GM21576 (cell line): Measurements from ENCODE around the gene SFMBT2.
A peak's percentile ranks its signal among the peaks of the same experiment; 100 is the strongest.

Source experiments
- ATAC-seq: cut with Tn5 transposase; IDR thresholded peaks from one replicate; pipeline ENCODE4 v1.9.1; 2021; ENCODE audit warnings: mild to moderate bottlenecking, moderate library complexity; ENCODE audit not compliant: unreplicated experiment

SFMBT2 gene

GRCh38 chr10:7410862-7411670, at the start of gene SFMBT2:
Gene SFMBT2, minus strand, starts transcription at chr10:7411034. Its CDS starts 29,136 bp downstream, at chr10:7381898.
- no peak for ATAC-seq

- no peak for ATAC-seq
These were observed 49.2 kb upstream of the SFMBT2 start for GRCh38 chr10:7460006-7460405.

- ATAC-seq: no peak
These were observed 47.7 kb upstream of the SFMBT2 start for GRCh38 chr10:7458556-7458955.

GRCh38 chr10:7457478-7458316, 46.9 kb upstream of the SFMBT2 start:
- peak; percentile 76 for ATAC-seq

DNA sequence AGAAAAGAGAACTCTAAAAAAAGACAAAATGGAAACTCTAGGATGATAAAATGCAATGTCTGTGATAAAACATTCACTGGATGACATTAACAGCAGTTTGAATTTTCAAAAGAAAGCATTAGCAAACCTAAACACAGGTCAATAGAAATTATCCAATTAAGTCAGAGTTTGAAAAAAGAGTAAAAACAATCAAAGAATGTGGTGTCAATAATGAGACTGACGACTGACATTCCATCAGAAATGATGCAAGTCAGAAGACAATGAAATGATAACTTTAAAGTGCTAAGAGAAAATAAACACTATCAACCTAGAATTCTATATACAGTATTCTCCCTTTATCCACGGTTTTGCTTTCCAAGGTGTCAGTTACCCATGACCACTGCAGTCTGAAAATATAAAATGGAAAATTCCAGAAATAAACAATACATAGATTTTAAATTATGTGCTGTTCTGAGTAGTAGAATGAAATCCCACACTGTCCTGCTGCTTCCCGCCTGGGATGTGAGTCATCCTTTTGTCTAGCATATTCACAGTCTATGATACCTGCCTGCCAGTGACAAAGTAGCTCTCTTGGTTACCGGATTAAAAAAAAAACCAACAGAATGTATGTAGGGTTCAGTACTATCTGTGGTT, 38.3 kb upstream of the SFMBT2 start:
- ATAC-seq: no peak

DNA sequence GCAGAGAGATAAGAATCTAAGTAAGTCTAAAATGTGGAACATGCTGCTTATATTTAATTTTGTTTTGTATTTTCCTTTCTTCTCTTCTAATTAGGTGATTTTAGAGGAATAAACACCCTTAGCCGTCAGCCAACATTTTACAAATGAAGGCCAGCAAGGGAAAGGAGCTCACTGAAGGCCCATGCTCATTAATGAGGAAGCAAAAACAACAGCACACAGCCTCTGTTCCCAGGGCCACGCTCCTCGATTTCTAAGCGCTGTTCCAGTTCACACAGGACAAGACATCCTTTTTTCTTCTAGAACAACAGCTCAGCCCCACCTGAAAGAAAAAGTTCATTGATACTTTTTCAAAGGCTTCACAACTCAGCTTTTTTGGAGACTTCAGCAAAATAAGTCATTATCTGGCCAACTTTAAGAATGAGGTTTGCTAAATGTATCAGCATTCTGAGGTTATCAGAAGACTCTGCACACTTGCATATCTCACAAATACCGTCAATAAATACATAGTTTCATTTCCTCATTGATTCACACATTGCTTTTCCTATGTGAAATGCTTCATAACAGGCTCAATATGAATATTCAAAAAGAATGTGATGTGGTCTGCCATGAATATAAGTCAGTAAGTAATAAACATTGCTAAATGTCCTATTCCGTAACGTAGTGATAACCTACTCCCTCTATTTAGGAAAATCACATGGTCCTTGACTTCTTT, 34.8 kb upstream of the SFMBT2 start:
- peak; percentile 78 for ATAC-seq

GRCh38 chr10:7444551-7445121, 33.8 kb upstream of the SFMBT2 start:
- ATAC-seq: no peak

GRCh38 chr10:7443036-7443435, 32.2 kb upstream of the SFMBT2 start:
- ATAC-seq: no peak

GRCh38 chr10:7441403-7442147, 30.7 kb upstream of the SFMBT2 start:
- no peak for ATAC-seq

GRCh38 chr10:7439696-7440095, 28.9 kb upstream of the SFMBT2 start:
- no peak for ATAC-seq

DNA sequence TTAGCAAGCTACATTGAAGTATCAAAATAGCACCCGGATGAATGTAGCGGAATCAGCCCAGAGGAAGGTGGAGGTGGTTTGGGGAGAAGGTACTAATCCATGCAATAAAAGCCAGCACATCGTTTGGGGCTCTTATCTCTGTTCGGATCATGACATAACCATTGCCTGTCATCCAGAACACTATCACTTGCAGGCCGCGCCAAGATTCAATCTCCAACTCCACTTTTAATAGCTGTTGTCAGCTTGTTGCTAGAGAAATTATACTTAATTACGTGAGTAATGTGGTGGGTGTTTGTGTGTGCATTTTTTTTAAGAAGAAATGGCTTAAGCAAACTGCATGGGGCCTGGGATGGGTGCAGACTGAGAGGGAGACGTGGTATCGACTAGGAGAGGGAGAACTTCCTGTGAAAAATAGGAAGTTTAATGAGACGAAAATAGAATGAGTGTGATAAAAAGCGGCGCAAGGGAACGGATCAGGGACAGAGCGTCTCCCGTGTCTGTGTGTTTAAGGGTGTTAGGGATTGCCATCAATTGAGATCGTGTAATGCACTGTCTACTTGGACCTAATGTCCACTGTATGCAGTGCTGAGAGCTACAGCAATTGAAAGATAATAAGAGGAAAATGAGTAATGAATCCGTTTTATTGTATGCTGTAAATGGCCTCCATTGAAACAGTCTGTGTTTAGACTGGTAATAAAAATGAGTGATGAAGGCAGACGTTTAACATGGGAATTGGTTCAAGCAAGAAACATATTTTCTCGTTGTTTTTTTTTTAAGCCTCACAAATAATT, 27.6 kb upstream of the SFMBT2 start:
- ATAC-seq: no peak

- ATAC-seq: no peak
These were observed 25.8 kb upstream of the SFMBT2 start for GRCh38 chr10:7436490-7437100.

GRCh38 chr10:7435674-7436073, 24.8 kb upstream of the SFMBT2 start:
- ATAC-seq: no peak

DNA sequence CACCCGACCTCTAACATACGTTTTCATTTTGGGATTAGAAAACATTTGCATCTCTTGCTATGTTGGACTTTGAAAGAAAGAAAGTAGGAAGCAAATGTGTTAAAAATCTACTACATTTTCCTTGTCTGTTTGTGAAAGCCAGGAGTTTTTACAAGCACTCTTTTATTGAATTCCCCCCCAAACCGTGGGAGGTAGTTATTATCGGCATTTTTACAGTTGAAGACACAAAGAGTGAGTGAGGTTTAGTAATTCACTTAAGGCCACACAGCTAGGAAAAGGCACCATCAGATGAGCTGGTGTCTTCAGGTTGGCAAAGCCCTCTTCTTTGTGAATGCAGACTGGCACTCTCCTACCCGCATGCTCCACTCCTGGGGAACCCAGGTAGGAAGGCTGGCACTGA, 23.5 kb upstream of the SFMBT2 start:
- no peak for ATAC-seq

DNA sequence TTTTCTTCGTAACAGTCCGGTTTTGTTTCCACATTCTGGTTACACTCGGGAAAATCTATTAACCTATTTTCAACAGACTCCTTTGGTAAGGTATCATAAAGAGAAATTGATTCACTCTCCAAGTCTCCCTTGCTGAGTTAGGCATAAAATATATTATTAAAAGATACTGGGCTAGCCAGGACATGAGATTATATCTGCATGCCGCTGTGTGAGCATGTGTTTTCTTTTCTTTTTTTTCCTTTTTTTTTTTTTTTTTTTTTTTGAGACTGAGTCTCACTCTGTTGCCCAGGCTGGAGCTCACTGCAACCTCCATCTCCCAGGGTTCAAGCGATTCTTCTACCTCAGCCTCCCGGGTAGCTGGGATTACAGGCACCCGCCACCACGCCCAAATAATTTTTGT, 23.0 kb upstream of the SFMBT2 start:
- ATAC-seq: no peak

- ATAC-seq: no peak
These were observed 22.3 kb upstream of the SFMBT2 start for GRCh38 chr10:7432884-7433726.

DNA sequence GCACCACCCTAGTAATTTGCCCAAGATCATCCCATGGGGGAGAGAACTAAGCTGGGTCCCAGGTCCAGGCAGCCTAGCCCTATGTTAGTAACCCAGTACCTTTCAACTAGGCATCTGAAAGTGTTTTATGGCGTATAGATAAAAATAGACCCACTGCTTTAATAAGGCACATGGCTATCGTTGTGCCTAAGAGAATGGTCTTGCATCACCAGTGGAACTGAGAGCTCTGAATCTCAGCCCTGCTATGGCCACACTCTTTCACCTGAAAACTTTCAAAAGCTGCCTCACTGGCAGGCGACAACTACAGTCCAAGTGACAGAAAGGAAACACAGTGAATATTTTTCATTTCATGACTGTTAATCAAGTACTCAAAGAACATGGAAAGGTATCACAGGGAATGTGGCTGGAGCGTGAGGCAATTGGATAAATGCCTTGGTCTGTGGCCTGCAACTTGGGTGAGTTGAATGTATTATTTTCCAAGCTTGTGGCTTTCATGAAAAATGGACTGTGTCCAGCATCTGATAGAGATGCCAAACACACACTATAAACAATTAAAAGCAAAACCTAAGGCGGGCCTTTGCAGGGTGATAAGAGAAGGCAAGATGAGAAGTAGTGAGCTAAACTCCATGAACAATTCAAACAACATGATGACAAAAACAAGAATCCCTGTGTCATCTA, 18.0 kb upstream of the SFMBT2 start:
- ATAC-seq: no peak
